Choroid plexus epithelial cell (primary cell): ENCODE results near the gene POLE2.
"Not testable (repeated sequence)": the region's sequence is repeated elsewhere in the genome, so short reads cannot be mapped to it uniquely, and the experiment has no call there.

Experiments used
- DNase-seq: peaks from one replicate; pipeline ENCODE4 v3.0.0-alpha.2; 2010; ENCODE audit warnings: low read depth
- H3K4me3 ChIP-seq: 2 replicates; pipeline ENCODE4 v1.5.1; 2011; ENCODE audit warnings: low read depth, mild to moderate bottlenecking, control low read depth, low read length, moderate library complexity
- TF ChIP-seq, protein P1 (sequence below): conservative IDR thresholded peaks from 2 replicates; pipeline ENCODE4 v1.5.1; 2011; ENCODE audit warnings: low read depth, mild to moderate bottlenecking, control low read depth, inconsistent platforms, low read length, moderate library complexity

The POLE2 gene

GRCh38 chr14:49686425-49686824 is 1.6 kb downstream of the POLE2 start:
- H3K4me3 ChIP-seq: no peak overlapping the region
- TF ChIP-seq, protein P1, sequence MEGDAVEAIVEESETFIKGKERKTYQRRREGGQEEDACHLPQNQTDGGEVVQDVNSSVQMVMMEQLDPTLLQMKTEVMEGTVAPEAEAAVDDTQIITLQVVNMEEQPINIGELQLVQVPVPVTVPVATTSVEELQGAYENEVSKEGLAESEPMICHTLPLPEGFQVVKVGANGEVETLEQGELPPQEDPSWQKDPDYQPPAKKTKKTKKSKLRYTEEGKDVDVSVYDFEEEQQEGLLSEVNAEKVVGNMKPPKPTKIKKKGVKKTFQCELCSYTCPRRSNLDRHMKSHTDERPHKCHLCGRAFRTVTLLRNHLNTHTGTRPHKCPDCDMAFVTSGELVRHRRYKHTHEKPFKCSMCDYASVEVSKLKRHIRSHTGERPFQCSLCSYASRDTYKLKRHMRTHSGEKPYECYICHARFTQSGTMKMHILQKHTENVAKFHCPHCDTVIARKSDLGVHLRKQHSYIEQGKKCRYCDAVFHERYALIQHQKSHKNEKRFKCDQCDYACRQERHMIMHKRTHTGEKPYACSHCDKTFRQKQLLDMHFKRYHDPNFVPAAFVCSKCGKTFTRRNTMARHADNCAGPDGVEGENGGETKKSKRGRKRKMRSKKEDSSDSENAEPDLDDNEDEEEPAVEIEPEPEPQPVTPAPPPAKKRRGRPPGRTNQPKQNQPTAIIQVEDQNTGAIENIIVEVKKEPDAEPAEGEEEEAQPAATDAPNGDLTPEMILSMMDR: no peak
- DNase-seq: no peak

DNA sequence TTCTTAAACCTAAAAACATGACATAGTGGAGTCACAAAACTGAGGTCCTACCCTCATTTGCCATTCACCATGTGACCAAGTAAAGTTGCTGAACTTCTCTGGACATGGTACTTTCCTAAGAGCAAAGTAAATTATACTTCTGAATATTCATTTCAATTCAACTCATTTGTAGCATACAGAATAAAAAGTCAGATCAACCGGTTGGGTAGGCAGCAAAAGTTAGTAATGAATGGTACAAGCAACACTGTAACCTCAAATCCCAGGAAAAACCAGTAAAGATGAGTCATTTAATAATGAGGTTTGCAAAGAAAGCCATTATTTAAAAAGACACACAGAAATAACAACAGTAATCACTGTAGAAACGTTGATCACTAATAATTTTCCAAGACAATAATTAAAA is 8.7 kb downstream of the POLE2 start:
- no peak for DNase-seq
- H3K4me3 ChIP-seq: no peak overlapping the region
- TF ChIP-seq, protein P1: no peak

- TF ChIP-seq, protein P1: peak; percentile 38
- peak; percentile 14 for DNase-seq
- no peak overlapping the region for H3K4me3 ChIP-seq
Observed at GRCh38 chr14:49677643-49678042, 10.4 kb downstream of the POLE2 start.

GRCh38 chr14:49673586-49673985 is 14.4 kb downstream of the POLE2 start:
- no peak for DNase-seq
- H3K4me3 ChIP-seq: no peak overlapping the region
- TF ChIP-seq, protein P1: no peak

DNA sequence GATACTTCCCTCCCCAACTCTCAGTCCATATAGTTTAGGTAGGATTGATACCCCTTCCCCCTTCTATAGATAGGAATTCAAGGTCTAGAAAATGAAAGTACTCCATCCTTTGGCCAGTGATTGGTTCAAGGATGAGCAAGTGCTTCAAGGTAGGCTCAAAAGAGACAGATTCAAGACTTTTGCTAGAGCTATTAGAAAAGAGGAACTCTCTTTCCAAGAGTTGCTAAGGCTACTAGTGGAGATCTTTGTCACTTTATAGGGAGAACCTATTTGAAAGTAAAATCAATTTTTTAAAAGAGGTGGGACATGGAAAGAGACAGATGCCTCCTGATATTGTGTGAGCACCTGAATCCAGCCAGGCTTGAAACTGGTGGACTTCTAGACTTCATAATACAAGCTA is 17.5 kb downstream of the POLE2 start:
- TF ChIP-seq, protein P1: no peak
- no peak for DNase-seq
- no peak overlapping the region for H3K4me3 ChIP-seq

- no peak for DNase-seq
- TF ChIP-seq, protein P1: no peak
- no peak overlapping the region for H3K4me3 ChIP-seq
Observed at GRCh38 chr14:49659526-49660455, 28.2 kb downstream of the POLE2 start.

GRCh38 chr14:49657500-49657899 is 30.5 kb downstream of the POLE2 start:
- DNase-seq, H3K4me3 ChIP-seq: not testable (repeated sequence)
